ENCODE results near the gene PLCB2. TPM values are rescaled to one million over a fixed set of nuclear protein-coding genes. Genes with fewer than 3 reads are reported as not detected.

The PLCB2 gene
- polyA plus RNA-seq, 1 donor from 2014 or later = 7.4 TPM

DNA sequence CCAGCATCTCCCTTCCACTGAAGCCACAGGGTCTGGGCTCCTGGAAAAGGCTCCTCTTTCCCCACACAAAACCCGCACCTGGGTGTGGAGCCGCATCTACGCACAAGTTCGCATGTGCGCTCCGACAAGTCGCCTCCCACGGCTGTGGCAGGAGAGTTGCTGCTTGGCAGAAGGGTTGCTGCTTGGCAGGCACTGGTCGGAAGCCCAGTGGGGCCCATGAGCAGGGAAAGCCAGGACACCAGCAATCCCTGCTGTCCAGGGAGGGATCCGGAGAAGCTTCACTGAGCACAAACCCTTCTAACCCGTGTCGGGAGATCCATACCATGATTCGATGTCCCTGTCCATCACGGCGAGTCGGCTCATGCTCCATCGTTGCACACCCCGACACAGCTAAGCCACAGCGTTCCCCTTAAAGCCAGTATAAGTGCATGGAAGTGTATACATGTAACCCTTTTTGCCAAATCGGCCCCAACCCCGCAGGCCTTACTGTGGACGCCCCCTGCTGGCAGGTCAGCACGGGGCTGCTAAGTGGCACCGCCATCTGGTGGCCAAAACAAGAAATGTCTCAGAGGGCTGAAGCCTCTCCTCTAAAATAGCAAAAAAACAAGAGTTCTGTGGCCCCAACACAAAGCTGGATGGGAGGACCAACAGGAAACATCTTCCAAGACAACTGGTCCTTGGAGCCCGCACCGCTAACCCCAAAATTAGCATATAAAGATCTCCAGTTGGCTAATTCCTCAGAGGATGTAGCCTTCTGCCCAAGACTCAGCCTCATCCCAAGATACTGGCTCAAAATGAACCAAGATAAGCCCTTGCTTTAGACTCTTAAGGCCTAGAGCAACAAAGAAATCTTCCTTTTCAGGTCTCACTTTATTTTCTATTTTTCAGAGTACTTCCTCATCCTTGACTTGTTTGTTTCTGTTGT lies 33.1 kb downstream of the PLCB2 start:
- no peak overlapping the region for H2AFZ ChIP-seq (ENCODE audit: low read depth, low read length)
- no peak overlapping the region for H3K9ac ChIP-seq (ENCODE audit: low read length)
- no peak overlapping the region for H3K4me2 ChIP-seq (ENCODE audit: low read length)
- H3K36me3 ChIP-seq (ENCODE audit: insufficient read depth, low read length) = no peaks in the 10 kb centered on the region
- no peaks in the 10 kb centered on the region for H3F3A ChIP-seq (ENCODE audit: insufficient read depth, low read length, poor library complexity, severe bottlenecking)
- H3K9me3 ChIP-seq (ENCODE audit: low read length) = no peaks in the 10 kb centered on the region
- no peaks in the 10 kb centered on the region for H3K9me2 ChIP-seq (ENCODE audit: insufficient read depth, low read length)
- H3K27ac ChIP-seq (ENCODE audit: low read length) = no peak overlapping the region
- TF ChIP-seq, protein P1, sequence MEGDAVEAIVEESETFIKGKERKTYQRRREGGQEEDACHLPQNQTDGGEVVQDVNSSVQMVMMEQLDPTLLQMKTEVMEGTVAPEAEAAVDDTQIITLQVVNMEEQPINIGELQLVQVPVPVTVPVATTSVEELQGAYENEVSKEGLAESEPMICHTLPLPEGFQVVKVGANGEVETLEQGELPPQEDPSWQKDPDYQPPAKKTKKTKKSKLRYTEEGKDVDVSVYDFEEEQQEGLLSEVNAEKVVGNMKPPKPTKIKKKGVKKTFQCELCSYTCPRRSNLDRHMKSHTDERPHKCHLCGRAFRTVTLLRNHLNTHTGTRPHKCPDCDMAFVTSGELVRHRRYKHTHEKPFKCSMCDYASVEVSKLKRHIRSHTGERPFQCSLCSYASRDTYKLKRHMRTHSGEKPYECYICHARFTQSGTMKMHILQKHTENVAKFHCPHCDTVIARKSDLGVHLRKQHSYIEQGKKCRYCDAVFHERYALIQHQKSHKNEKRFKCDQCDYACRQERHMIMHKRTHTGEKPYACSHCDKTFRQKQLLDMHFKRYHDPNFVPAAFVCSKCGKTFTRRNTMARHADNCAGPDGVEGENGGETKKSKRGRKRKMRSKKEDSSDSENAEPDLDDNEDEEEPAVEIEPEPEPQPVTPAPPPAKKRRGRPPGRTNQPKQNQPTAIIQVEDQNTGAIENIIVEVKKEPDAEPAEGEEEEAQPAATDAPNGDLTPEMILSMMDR (IDR thresholded peaks at IDR 0.05; ENCODE audit: poor library complexity, severe bottlenecking) = peak; percentile 99
- no peak for TF ChIP-seq POLR2AphosphoS5 (IDR thresholded peaks at IDR 0.05)
- TF ChIP-seq SMC3 (conservative IDR thresholded peaks at IDR 0.05; ENCODE audit: poor library complexity) = peak; percentile 99
- TF ChIP-seq RAD21 (conservative IDR thresholded peaks at IDR 0.05) = peak; percentile 87
- H3K4me3 ChIP-seq (ENCODE audit: low read length) = no peak overlapping the region
- H4K20me1 ChIP-seq (ENCODE audit: insufficient read depth) = no peaks in the 10 kb centered on the region
- no peaks in the 10 kb centered on the region for H3K79me2 ChIP-seq (replicated peaks; ENCODE audit: insufficient read depth, low read length)
- H3K27me3 ChIP-seq (ENCODE audit: insufficient read depth, low read depth, low read length) = peaks cover 15% of the 10 kb centered on the region

DNA sequence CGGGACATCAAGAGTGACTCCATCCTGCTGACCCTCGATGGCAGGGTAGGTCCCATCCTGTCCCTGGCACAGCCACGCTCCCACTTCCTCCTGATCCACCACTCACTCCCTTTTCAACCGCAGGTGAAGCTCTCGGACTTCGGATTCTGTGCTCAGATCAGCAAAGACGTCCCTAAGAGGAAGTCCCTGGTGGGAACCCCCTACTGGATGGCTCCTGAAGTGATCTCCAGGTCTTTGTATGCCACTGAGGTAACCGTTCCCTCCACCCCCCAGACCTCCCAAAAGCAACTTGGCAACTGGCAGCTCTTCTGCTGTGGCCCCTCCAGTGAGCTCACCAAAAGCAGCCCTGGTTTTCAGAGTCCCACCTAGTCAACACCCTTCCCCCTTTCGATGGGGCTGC lies 34.3 kb downstream of the PLCB2 start:
- H3K9ac ChIP-seq (ENCODE audit: low read length) = no peak overlapping the region
- H3K36me3 ChIP-seq (ENCODE audit: insufficient read depth, low read length) = no peaks in the 10 kb centered on the region
- H3K27me3 ChIP-seq (ENCODE audit: insufficient read depth, low read depth, low read length) = peaks cover 3% of the 10 kb centered on the region
- H3K9me2 ChIP-seq (ENCODE audit: insufficient read depth, low read length) = no peaks in the 10 kb centered on the region
- H3K4me2 ChIP-seq (ENCODE audit: low read length) = no peak overlapping the region
- H3K27ac ChIP-seq (ENCODE audit: low read length) = no peak overlapping the region
- no peaks in the 10 kb centered on the region for H3F3A ChIP-seq (ENCODE audit: insufficient read depth, low read length, poor library complexity, severe bottlenecking)
- H4K20me1 ChIP-seq (ENCODE audit: insufficient read depth) = no peaks in the 10 kb centered on the region
- H3K9me3 ChIP-seq (ENCODE audit: low read length) = no peaks in the 10 kb centered on the region
- H2AFZ ChIP-seq (ENCODE audit: low read depth, low read length) = no peak overlapping the region
- TF ChIP-seq TAF1 (IDR thresholded peaks at IDR 0.05; ENCODE audit: low read depth) = no peak
- TF ChIP-seq SMC3 (conservative IDR thresholded peaks at IDR 0.05; ENCODE audit: poor library complexity) = no peak
- no peak for TF ChIP-seq MXI1 (conservative IDR thresholded peaks at IDR 0.05; ENCODE audit: poor library complexity, severe bottlenecking)
- TF ChIP-seq RAD21 (conservative IDR thresholded peaks at IDR 0.05) = no peak
- TF ChIP-seq, protein P2, sequence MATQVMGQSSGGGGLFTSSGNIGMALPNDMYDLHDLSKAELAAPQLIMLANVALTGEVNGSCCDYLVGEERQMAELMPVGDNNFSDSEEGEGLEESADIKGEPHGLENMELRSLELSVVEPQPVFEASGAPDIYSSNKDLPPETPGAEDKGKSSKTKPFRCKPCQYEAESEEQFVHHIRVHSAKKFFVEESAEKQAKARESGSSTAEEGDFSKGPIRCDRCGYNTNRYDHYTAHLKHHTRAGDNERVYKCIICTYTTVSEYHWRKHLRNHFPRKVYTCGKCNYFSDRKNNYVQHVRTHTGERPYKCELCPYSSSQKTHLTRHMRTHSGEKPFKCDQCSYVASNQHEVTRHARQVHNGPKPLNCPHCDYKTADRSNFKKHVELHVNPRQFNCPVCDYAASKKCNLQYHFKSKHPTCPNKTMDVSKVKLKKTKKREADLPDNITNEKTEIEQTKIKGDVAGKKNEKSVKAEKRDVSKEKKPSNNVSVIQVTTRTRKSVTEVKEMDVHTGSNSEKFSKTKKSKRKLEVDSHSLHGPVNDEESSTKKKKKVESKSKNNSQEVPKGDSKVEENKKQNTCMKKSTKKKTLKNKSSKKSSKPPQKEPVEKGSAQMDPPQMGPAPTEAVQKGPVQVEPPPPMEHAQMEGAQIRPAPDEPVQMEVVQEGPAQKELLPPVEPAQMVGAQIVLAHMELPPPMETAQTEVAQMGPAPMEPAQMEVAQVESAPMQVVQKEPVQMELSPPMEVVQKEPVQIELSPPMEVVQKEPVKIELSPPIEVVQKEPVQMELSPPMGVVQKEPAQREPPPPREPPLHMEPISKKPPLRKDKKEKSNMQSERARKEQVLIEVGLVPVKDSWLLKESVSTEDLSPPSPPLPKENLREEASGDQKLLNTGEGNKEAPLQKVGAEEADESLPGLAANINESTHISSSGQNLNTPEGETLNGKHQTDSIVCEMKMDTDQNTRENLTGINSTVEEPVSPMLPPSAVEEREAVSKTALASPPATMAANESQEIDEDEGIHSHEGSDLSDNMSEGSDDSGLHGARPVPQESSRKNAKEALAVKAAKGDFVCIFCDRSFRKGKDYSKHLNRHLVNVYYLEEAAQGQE (IDR thresholded peaks at IDR 0.05; ENCODE audit: borderline replicate concordance) = no peak
- TF ChIP-seq, protein P1 (IDR thresholded peaks at IDR 0.05; ENCODE audit: poor library complexity, severe bottlenecking) = no peak
- TF ChIP-seq EP300 (conservative IDR thresholded peaks at IDR 0.05; ENCODE audit: poor library complexity, severe bottlenecking) = no peak
- no peak for TF ChIP-seq POLR2AphosphoS5 (IDR thresholded peaks at IDR 0.05)
- no peak for TF ChIP-seq EZH2 (IDR thresholded peaks at IDR 0.05; ENCODE audit: borderline replicate concordance, insufficient read depth, low read length, poor library complexity, severe bottlenecking)
- no peak overlapping the region for H3K4me3 ChIP-seq (ENCODE audit: low read length)
- no peaks in the 10 kb centered on the region for H3K79me2 ChIP-seq (replicated peaks; ENCODE audit: insufficient read depth, low read length)
